Stimulated activated CD8-positive, alpha-beta memory T cell treated with anti-CD3 and anti-CD28 coated beads, Interleukin-7, amount 100 ng/mL, for 4 hours (primary cell): Measurements from ENCODE around the gene PTRH1.

Experiments
- DNase-seq, 2 donors: peaks; one replicate each; pipeline ENCODE4 v3.0.0-alpha.2; 2020; ENCODE audit warnings: low read depth in 2 of 2

Gene PTRH1

DNA sequence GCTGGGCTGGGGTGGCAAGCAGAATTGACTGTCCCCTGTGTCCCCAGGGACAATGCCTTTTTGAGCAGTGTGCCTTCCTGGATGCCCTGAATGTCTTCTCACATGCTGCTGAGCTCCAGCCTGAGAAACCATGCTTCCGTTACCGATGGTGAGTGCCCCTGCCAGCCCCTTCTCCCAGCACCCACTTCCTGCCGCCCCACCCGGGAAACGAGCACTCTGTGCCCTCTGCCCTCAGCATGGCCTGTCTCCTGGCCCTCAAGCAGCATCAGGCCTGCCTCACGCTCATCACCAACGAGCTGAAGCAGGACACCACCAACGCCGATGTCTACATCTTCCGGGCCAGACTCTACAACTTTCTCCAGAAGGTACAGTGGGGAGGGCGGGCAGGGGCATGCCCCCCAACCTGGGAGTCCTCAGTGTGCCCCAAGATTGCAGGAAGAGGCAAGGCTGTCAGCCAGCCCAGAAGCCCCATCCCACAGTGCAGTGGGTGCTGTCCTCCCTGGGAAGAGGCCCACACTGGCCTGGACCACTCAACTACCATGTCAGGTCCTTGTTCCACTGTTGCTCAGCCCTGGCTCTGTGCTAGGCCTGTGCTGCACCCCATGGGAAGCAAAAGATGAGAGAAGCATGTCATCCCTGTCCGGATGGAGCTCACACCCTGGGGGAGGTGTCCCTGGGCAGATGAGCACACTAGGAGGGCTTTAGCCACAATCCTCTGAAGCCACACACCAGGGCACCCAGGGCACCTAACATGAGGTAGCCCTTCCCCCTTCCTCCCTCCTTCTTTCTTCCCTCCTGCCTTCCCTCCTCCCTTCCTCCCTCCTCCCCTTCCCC lies 4.8 kb upstream of the PTRH1 start:
- DNase-seq = no peak

DNA sequence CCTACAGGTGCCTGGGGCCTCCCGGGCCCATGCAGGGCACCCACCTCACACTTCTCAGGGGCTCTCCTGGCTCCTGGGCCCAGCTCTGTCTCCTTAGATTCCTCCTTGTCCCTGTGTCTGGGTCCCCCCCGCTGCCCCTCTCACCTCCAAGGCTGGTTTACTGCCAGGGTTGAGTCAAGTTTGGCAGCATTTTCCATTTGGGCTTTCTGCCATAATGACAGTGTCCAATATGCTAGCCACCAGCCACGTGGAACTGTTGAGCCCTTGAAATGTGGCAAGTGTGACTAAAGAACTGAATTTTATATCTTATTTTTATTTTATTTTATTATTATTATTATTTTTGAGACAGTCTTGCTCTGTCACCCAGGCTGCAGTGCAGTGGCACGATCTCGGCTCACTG lies 2.3 kb upstream of the PTRH1 start:
- DNase-seq = no peak

DNA sequence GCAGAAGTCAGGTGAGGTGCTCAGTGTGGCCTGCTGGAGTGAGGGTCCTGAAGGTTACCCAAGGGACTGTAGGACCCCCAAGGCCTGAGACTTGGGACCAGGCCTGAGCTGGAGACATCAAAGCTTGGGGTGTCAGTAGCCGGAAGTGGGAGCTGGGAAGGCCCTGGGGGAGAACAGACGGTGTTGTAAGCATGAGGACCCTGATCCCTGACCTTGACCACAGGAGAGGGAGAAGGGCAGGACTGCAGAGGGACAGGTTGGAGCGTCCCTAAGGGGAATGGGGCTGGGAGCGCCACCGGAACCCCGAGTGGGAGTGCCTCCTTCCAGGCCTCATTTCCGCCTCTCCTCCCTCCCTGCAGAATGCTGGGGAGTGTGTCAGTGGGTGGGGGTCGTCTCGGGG lies 949 bp upstream of the PTRH1 start:
- no peak for DNase-seq

- DNase-seq = peak in 1 of 2 donors; percentile 12
Measured at GRCh38 chr9:127714951-127715469, 453 bp downstream of the PTRH1 start.

GRCh38 chr9:127714020-127714750 lies 1.3 kb downstream of the PTRH1 start:
- no peak for DNase-seq

DNA sequence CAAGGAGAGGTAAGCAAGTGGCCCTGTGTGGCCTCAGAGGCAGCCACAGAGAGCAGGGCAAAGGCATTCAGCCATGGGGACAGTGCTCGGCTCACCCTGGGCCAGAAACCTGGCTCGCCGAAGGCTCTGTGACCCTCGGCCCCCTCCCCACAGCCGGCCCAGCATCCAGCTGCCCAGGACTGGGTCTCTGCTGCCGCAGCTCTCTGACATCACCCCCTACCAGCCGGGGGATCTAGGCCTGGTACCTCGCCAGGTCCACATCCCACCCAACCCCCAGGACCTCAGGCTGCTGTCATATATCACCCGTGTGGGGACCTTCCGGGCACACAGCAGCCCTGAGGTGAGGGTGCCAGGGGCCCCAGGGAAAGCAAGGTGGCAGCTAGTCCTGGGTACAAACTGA lies 2.6 kb downstream of the PTRH1 start:
- DNase-seq = no peak

DNA sequence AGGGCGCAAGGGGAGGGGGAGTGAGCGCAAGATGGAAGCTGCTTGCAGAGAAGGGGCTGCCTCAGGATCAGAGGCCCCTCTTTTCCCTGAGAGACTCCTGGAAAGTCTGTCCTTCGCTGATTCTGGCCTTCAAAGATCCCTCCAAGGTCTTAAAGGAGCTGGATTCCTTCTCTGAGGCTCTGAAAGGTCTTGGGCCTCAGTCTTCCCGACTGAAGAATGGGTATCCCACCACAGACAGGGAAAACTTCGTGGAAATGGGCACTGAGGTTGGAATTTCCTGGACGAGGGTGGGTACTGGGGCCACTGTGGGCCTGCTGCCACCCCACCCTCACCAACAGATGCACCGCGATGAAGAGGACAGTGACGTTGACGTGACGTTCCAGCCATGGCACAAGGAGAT lies 3.1 kb downstream of the PTRH1 start:
- DNase-seq = no peak

DNA sequence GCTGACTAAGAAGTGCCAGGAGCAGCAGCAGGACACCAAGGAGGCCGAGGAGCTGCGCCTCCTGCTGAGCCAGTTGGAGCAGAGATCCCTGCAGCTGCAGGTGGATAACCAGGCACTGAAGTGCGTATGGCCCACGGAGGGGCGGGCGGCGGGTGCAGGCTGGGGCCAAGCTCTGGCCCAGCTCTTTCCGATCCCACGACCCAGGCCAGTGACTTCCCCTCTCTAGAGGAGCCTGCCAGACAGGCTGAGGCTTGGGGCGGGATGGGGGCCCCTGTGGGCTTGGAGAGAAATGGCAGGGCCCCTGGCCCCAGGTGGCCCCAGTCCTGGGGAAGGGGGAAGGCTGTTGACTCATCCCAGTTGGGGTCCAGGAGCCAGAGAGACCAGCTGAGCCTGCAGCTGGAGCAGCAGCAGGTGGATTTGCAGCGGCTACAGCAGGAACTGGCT lies 3.6 kb downstream of the PTRH1 start:
- DNase-seq = no peak

GRCh38 chr9:127711226-127711701 lies 4.2 kb downstream of the PTRH1 start:
- DNase-seq = no peak

DNA sequence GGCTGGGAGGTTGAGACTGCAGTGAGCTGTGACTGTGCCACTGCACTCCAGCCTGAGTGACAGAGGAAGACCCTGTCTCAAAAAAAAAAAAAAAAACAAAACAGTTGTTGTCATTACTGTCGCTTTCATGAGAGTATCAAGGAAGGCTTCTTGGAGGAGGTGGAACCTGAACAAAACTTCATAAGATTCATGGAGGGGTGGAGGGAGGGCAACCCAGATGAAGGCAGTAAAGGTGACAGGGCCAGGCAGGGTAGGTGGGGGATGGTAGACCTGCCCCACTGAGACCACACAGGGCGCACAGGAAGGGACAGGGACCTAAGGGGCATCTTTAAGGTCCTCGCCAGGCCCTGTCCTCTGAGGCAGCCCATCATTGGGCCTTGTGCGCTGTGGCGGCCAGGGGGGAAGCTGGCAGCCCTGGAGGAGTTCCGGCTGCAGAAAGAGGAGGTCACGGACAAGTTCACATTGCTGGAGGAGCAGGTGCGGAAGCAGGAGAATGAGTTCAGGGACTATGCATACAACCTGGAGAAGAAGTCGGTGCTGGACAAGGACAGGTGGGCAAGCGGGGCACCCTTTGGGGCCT lies 5.2 kb downstream of the PTRH1 start:
- no peak for DNase-seq

GRCh38 chr9:127708952-127709587 lies 6.4 kb downstream of the PTRH1 start:
- no peak for DNase-seq

GRCh38 chr9:127707766-127708165 lies 7.7 kb downstream of the PTRH1 start:
- peak in 1 of 2 donors; percentile 13 for DNase-seq

GRCh38 chr9:127706836-127707241 lies 8.6 kb downstream of the PTRH1 start, which contains the start of gene CFAP157:
CFAP157 (plus strand) TSS chr9:127706988; CDS start chr9:127707032, 44 bp downstream.
- DNase-seq = no peak

- no peak for DNase-seq
Measured at GRCh38 chr9:127705577-127706379, 9.7 kb downstream of the PTRH1 start.

DNA sequence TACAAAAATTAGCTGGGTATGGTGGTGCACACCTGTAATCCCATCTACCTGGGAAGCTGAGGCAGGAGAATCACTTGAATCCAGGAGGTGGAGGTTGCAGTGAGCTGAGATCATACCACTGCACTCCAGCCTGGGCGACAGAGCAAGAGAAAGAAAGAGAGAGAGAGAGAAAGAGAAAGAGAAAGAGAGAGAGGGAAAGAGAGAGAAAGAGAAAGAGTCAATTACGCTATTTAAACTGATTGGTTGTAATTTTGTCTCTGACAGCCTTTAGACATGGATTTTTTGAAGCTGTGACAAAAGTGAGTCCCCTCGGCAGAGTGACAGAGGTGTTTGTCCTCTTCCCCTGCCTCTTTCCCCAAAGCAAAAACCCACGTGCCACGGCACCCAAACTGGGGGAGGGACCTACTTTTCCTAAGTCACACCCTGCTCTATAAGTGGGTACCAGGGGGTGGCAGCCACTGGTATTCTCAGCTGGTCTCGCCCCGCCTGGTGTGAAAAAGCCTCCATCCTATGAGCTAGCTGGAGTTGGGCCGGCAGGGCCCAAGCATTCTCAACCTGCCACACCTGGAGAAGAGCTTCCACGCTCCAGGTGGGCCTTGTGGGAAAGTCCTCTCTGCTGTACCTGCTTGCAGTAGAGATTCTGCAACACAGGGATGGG lies 12.0 kb downstream of the PTRH1 start:
- no peak for DNase-seq

DNA sequence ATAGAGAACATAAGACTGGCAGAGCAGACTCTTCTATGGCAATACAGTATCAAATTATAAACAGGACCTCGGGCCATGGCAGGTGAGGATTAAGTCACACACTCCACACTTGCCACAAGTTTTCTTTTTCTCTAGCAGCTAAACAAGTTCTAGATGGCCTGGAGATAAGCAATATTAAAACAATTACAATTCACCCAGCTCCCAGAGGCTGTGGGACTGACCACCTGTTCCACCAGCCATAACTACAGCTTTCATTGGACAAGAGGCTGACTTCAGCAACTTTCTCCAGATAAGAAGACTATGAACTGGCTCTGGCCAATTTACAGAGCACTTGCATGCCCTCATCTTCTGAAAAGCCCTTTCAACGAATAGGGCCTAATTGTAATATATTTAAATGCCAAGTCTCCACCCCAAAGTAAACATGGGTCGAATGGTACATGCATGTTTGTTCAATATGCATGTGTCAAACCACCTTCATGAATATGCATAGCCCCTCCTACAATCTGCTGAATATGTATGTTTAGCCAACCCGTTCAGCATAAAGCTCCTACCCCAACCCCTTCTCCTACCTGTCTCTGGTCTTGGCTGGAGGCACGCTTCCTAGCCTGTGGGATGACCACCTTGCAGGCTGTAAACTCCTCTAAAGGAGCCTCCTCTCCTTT lies 14.7 kb downstream of the PTRH1 start:
- no peak for DNase-seq

DNA sequence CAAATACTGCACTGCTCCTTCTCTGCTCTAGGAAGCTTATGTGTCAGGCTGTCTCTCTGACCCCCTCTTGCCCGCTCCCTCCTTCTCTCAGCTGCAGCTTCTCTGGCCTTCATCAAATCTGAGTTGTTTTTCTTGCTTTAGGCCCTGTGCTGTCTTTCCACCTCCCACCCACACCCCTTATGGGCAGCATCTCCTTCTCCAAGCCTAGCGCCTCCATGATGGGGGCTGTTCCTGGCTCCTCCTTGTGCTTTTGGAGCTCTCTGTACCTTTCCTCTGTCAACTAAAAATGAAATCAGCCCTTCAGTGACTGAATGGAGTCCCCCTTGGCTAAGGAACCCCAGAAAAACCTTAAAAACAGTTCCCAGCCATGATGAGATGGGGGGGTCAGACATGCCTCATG lies 15.3 kb downstream of the PTRH1 start:
- DNase-seq = no peak

GRCh38 chr9:127698985-127699670 lies 16.3 kb downstream of the PTRH1 start:
- peak; percentile 75 to 79 for DNase-seq

DNA sequence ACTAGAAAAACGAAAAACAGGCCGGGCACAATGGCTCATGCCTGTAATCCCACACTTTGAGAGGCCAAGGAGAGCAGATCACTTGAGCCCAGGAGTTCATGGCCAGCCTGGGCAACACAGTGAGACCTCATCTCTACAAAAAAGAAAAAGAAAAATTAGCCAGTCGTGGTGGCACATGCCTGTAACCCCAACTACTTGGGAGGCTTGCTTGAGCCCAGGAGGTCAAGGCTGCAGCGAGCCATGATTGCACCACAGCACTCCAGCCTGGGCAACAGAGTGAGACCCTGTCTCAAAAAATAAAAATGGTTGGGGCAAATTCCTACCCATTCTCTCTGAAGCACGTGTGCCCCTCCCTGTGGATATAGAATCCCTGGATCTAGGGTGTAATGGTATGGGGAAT lies 17.1 kb downstream of the PTRH1 start:
- DNase-seq = no peak
